Lower leg skin (tissue), 4 donors: ENCODE measurements around the gene DOCK7. TPM values are rescaled to one million over a fixed set of nuclear protein-coding genes. Genes with fewer than 3 reads are reported as not detected.

Source experiments
- DNase-seq, 2 donors: peaks; one replicate each; pipeline ENCODE4 v3.0.0-alpha.2; 2019; ENCODE audit warnings: low spot score in 2 of 2
- H3K4me3 ChIP-seq: fragments of 200-600 bp; sonication (generic); 2 replicates; pipeline ENCODE4 v1.5.1; 2017; ENCODE audit warnings: mild to moderate bottlenecking, low read depth; ENCODE audit not compliant: poor library complexity, severe bottlenecking
- CTCF ChIP-seq, 3 donors: fragments of 450-650 bp; IDR thresholded peaks; one replicate each; pipeline ENCODE4 v1.5.1; 2016; ENCODE audit warnings: antibody characterized with exemption in 3 of 3, mild to moderate bottlenecking in 3 of 3, moderate library complexity in 2 of 3
- POLR2A ChIP-seq, 2 donors: fragments of 450-650 bp; IDR thresholded peaks; one replicate each; pipeline ENCODE4 v1.6.1; 2016 to 2017; ENCODE audit warnings: antibody characterized with exemption in 2 of 2, mild to moderate bottlenecking in 1 of 2, moderate library complexity in 1 of 2
- WGBS, 2 donors: methylation state at CpG; one replicate each; pipeline ENCODE4 v1.1.5; 2018; 5-methylcytosine and 5-hydroxymethylcytosine counted together
- intact Hi-C: fragments of 100-400 bp; cut with DNase I; formaldehyde crosslinking; loops from one replicate; pipeline ENCODE4 v1.15.0; 2023; ENCODE audit warnings: low total_unique reads
- total RNA-seq, 4 donors: library from RNA; depleted of rRNA; stranded (reverse); fragments of >200 nt; gene quantifications; one replicate each; pipeline ENCODE4 v1.1.0, GENCODE V29; 2016

DOCK7 gene
- total RNA-seq, 4 donors from 2014 or later = 27.0 to 67.5 (median 29.4) TPM

DNA sequence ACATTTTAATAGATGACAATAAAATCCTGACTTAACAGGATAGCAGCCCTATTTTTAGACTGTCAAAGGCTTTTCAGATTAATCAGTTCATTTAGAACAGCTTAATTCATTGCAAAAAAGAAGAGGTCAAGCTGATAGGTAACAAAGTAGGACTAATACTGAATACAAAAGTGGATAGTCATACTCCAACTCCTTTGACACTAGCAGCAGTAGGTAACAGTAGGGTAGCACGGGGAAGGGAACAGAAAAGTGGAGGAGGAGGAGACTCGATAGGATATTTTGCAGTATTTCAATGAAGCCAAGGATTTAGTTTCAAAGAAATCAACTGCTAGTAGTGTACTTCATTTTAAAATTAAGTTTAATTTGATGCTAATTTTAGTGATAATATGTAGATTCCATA, 200.2 kb downstream of the DOCK7 start:
- H3K4me3 ChIP-seq = no peak overlapping the region
- 90 to 95% methylated on average over 2 of the region's 2 CpGs for WGBS, 2 donors
- TF ChIP-seq POLR2A (IDR thresholded peaks at IDR 0.05) (no peak), CTCF (IDR thresholded peaks at IDR 0.05) (no peak)
- no peak for DNase-seq
- intact Hi-C loops = no loop called here

DNA sequence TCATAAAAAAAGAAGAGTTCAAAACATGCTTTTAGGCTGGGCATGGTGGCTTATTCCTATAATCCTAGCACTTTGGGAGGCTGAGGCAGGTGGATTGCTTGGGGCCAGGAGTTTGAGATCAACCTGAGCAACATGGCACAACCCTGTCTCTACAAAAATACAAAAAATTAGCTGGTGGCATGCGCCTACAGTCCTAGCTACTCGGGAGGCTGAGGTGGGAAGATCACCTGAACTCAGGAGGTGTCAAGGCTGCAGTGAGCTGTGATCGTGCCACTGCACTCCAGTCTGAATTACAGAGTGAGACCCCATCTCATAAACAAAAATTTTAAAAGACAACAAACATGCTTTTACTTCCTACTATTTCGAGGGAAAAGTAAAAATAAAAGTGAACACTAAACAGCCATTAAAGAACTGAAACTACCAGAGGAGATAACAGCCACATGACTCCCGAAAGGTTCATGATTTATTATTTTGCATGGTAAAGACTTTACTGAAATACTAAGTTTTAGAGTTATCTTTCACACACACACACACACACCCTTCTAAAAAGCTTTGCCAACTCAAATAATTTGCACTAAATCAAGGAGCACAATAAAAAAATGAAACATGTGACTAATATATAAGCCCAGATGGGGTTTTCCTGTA, 203.2 kb downstream of the DOCK7 start:
- intact Hi-C loops = no loop called here
- TF ChIP-seq POLR2A (IDR thresholded peaks at IDR 0.05) (no peak), CTCF (IDR thresholded peaks at IDR 0.05) (no peak)
- H3K4me3 ChIP-seq = no peak overlapping the region
- 78 to 82% methylated on average over 5 of the region's 5 CpGs for WGBS, 2 donors
- DNase-seq = no peak

DNA sequence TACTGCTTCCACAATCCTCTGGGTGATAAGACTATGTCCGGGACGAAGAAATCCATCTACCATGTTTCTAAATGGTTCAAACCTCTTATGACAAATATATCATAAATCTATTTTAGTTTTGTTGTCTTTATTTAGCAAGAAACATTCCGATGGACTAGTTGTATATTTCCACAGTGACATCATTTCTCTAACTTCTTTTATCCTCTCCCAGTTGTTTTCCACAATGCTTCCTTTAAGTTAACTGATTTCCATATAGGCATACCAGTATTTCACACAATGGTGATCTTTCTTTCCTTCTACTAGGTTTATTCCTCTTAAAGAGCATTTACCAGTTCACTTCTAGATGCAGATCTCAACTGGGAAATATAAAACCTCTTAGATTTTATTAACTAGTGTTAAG, 206.5 kb downstream of the DOCK7 start:
- H3K4me3 ChIP-seq = no peak overlapping the region
- no peak for TF ChIP-seq CTCF (IDR thresholded peaks at IDR 0.05)
- TF ChIP-seq POLR2A (IDR thresholded peaks at IDR 0.05) = no peak
- intact Hi-C loops = no loop called here
- DNase-seq = no peak
- 81 to 82% methylated on average over 3 of the region's 3 CpGs for WGBS, 2 donors

DNA sequence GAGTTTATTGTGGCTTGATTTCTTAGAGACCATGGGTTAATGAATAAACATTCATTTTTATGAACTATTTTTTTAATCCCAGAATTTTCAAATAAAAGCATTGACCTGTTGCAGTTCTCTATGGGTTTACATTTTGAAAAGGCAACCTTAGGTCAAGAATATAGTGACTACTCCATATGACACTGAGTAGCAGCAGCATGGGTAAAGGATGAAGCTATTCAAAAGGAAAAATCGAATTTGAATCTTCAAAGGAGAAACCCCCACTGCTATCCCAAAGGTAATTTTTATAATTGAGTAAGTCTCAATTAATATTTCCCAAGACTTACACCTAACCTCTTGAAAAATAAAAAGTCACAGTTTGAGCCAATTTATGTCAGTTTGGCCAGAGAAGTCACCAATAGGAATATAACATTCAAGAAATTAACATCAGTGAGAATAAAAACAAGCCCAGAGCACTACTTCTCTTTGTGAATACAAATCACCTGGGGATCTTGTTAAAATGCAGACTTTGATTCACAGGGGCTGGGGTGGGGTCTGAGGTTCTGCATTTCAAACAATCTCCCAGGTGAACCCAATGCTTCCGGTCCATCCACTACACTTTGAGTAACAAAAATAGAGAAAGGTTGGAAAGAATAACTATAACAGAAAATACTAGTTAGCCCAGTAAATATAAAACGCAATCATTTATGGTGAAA, 211.5 kb downstream of the DOCK7 start:
- intact Hi-C loops = no loop called here
- no peak overlapping the region for H3K4me3 ChIP-seq
- TF ChIP-seq POLR2A (IDR thresholded peaks at IDR 0.05) (no peak), CTCF (IDR thresholded peaks at IDR 0.05) (no peak)
- WGBS, 2 donors = 88 to 92% methylated on average over 3 of the region's 3 CpGs
- DNase-seq = no peak

DNA sequence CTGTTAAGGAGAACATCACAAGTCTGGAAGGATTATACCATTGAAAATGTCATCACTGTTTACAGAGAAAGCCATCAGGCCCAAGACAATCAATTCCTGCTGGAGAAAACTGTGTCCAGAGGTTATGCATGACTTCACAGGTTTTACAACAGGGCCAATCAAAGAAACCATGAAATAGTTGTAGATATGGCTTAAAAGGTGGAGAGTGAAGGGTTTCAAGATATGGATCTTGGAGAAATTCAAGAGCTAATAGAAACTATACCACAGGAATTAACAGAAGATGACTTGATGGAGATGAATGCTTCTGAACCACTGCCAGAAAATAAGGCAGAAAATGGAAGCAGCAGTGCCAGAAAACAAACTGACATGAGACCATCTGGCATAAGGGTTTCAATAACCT, 221.1 kb downstream of the DOCK7 start:
- TF ChIP-seq POLR2A (IDR thresholded peaks at IDR 0.05) (no peak), CTCF (IDR thresholded peaks at IDR 0.05) (no peak)
- intact Hi-C loops = no loop called here

More for the DNA sequence above, 221.1 kb downstream of the DOCK7 start:
- H3K4me3 ChIP-seq = no peak overlapping the region
- DNase-seq = no peak
